ENCODE measurements around the gene CHEK2. TPM values are rescaled to one million over a fixed set of nuclear protein-coding genes. Genes with fewer than 3 reads are reported as not detected.
"Not testable (repeated sequence)": the region's sequence is repeated elsewhere in the genome, so short reads cannot be mapped to it uniquely, and the experiment has no call there.

Gene CHEK2
- total RNA-seq, 2 donors from 2014 or later: 67.5 to 72.3 TPM

DNA sequence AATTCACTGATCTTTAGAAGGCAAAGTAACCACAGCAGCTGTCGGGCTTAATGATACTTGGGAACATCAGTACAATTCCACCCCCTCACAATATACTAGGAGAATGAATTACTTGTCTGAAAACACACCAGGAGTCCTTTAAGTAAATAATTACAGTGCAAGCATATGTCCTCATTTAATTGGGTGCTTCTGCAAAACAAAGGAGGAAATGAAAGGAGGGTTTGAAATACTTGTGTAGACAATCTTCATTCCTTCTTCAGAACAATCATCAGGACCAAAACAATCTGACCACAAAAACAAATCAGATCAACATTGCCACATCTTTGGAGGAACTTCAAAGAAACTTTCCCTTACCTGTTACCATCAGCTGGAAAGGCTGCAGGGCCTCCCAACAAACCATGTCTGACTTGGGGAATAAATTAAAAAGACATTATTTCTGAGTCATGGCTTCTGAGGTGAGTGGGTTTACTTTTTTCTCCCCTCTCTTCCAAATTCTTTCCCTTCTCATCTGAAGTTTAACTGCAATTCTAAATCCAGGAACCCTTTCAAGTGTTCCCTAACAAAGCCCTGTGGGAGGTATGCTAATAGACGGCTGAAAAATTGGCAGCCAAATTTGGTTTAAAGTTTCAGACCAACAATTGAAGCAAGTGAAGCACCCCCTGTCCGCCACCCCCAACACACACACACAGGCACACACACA lies 18.4 kb upstream of the CHEK2 start:
- Mint-ChIP-seq H3K27ac (peak overlapping the region; percentile 83), H3K4me1 (peaks cover 11% of the 10 kb centered on the region), H3K4me3 (peak overlapping the region; percentile 34), H3K27me3 (ENCODE audit: insufficient read depth) (no peaks in the 10 kb centered on the region), H3K36me3 (ENCODE audit: low read depth) (peaks cover 9% of the 10 kb centered on the region), H3K9me3 (peaks cover 13% of the 10 kb centered on the region)
- WGBS, 2 experiments (ENCODE audit: insufficient coverage in 1 of 2, insufficient read length in 1 of 2): 50% methylated on average over 3 of the region's 3 CpGs; no CpG with 5 or more reads in 1 of the 2 experiments
- no peak overlapping the region for H3K4me3 ChIP-seq (ENCODE audit: low read length)
- TF ChIP-seq, protein P1, sequence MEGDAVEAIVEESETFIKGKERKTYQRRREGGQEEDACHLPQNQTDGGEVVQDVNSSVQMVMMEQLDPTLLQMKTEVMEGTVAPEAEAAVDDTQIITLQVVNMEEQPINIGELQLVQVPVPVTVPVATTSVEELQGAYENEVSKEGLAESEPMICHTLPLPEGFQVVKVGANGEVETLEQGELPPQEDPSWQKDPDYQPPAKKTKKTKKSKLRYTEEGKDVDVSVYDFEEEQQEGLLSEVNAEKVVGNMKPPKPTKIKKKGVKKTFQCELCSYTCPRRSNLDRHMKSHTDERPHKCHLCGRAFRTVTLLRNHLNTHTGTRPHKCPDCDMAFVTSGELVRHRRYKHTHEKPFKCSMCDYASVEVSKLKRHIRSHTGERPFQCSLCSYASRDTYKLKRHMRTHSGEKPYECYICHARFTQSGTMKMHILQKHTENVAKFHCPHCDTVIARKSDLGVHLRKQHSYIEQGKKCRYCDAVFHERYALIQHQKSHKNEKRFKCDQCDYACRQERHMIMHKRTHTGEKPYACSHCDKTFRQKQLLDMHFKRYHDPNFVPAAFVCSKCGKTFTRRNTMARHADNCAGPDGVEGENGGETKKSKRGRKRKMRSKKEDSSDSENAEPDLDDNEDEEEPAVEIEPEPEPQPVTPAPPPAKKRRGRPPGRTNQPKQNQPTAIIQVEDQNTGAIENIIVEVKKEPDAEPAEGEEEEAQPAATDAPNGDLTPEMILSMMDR (conservative IDR thresholded peaks at IDR 0.05): no peak
- no peaks in the 10 kb centered on the region for H3K27me3 ChIP-seq (ENCODE audit: control insufficient read depth, insufficient read depth, low read length, poor library complexity, severe bottlenecking)
- peaks cover 9% of the 10 kb centered on the region for H3K9me3 ChIP-seq (ENCODE audit: control insufficient read depth, low read length)
- peak; percentile 68 for DNase-seq
- no peaks in the 10 kb centered on the region for H3K36me3 ChIP-seq (ENCODE audit: control insufficient read depth, insufficient read depth, low read length)
- H3K27ac ChIP-seq (ENCODE audit: low read depth, low read length): peak overlapping the region; percentile 52
- H3K9ac ChIP-seq (ENCODE audit: extremely low read depth, low read length, poor library complexity, severe bottlenecking): peak overlapping the region; percentile 20
- H3K4me1 ChIP-seq (ENCODE audit: control insufficient read depth, insufficient read depth, low read length): peaks cover 4% of the 10 kb centered on the region

DNA sequence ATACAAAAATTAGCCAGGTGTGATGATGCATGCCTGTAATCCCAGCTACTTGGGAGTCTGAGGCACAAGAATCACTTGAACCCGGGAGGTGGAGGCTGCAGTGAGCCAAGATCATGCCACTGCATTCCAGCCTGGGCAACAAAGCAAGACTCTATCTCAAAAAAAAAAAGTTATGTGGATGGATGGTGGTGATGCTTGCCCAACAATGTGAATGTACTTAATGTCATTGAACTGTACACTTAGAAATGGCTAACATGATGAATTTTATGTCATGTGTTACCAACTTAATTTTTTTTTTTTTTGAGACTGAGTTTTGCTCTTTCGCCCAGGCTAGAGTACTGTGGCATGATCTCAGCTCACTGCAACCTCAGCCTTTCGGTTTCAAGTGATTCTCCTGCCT lies 12.9 kb upstream of the CHEK2 start:
- H3K27ac ChIP-seq (ENCODE audit: low read depth, low read length); H3K4me1 Mint-ChIP-seq; DNase-seq; H3K27me3 Mint-ChIP-seq (ENCODE audit: insufficient read depth); H3K4me1 ChIP-seq (ENCODE audit: control insufficient read depth, insufficient read depth, low read length); H3K4me3 Mint-ChIP-seq; H3K4me3 ChIP-seq (ENCODE audit: low read length); H3K9me3 ChIP-seq (ENCODE audit: control insufficient read depth, low read length); H3K9ac ChIP-seq (ENCODE audit: extremely low read depth, low read length, poor library complexity, severe bottlenecking); H3K27ac Mint-ChIP-seq; H3K27me3 ChIP-seq (ENCODE audit: control insufficient read depth, insufficient read depth, low read length, poor library complexity, severe bottlenecking): not testable (repeated sequence)
- peaks cover 10% of the 10 kb centered on the region for H3K9me3 Mint-ChIP-seq
- 90 to 96% methylated on average over 2 to 3 of the region's 3 CpGs for WGBS, 2 experiments (ENCODE audit: insufficient coverage in 1 of 2, insufficient read length in 1 of 2)
- H3K36me3 Mint-ChIP-seq (ENCODE audit: low read depth): peaks cover 45% of the 10 kb centered on the region
- H3K36me3 ChIP-seq (ENCODE audit: control insufficient read depth, insufficient read depth, low read length): peaks cover 20% of the 10 kb centered on the region

DNA sequence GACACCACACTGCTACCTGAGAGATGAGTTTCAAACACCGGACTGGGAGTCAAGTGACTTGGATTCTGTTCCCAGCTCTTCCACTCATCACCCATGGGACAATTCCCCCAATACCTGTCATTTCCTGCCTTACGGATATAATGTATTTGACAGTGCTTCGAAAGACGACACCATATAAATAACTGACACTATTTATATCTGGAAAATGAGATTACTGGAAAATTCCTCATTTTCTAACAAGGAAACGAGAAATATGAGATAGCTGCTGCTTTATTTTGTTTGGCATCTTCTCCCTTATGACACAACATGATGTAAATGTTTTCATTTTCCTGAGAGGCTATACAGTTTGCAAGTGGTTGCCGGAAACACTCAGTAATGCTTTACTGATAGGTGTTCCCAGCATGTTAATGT lies 8.9 kb upstream of the CHEK2 start:
- peaks cover 52% of the 10 kb centered on the region for H3K36me3 ChIP-seq (ENCODE audit: control insufficient read depth, insufficient read depth, low read length)
- no peaks in the 10 kb centered on the region for H3K27me3 ChIP-seq (ENCODE audit: control insufficient read depth, insufficient read depth, low read length, poor library complexity, severe bottlenecking)
- TF ChIP-seq, protein P1 (conservative IDR thresholded peaks at IDR 0.05): no peak
- no peak overlapping the region for H3K27ac ChIP-seq (ENCODE audit: low read depth, low read length)
- Mint-ChIP-seq H3K4me3 (no peak overlapping the region), H3K27ac (no peak overlapping the region), H3K4me1 (no peaks in the 10 kb centered on the region), H3K9me3 (no peaks in the 10 kb centered on the region), H3K27me3 (ENCODE audit: insufficient read depth) (no peaks in the 10 kb centered on the region), H3K36me3 (ENCODE audit: low read depth) (peaks cover 72% of the 10 kb centered on the region)
- no peaks in the 10 kb centered on the region for H3K4me1 ChIP-seq (ENCODE audit: control insufficient read depth, insufficient read depth, low read length)
- 99 to 100% methylated on average over 5 to 6 of the region's 6 CpGs for WGBS, 2 experiments (ENCODE audit: insufficient coverage in 1 of 2, insufficient read length in 1 of 2)
- no peaks in the 10 kb centered on the region for H3K9me3 ChIP-seq (ENCODE audit: control insufficient read depth, low read length)
- no peak overlapping the region for H3K4me3 ChIP-seq (ENCODE audit: low read length)
- no peak overlapping the region for H3K9ac ChIP-seq (ENCODE audit: extremely low read depth, low read length, poor library complexity, severe bottlenecking)
- no peak for DNase-seq
